ENCODE measurements around the gene HOXC10. TPM values are rescaled to one million over a fixed set of nuclear protein-coding genes. Genes with fewer than 3 reads are reported as not detected.

The HOXC10 gene
- total RNA-seq (ENCODE audit: low replicate concordance): 0.25 TPM in 1 of 2 replicates, not detected in the other

DNA sequence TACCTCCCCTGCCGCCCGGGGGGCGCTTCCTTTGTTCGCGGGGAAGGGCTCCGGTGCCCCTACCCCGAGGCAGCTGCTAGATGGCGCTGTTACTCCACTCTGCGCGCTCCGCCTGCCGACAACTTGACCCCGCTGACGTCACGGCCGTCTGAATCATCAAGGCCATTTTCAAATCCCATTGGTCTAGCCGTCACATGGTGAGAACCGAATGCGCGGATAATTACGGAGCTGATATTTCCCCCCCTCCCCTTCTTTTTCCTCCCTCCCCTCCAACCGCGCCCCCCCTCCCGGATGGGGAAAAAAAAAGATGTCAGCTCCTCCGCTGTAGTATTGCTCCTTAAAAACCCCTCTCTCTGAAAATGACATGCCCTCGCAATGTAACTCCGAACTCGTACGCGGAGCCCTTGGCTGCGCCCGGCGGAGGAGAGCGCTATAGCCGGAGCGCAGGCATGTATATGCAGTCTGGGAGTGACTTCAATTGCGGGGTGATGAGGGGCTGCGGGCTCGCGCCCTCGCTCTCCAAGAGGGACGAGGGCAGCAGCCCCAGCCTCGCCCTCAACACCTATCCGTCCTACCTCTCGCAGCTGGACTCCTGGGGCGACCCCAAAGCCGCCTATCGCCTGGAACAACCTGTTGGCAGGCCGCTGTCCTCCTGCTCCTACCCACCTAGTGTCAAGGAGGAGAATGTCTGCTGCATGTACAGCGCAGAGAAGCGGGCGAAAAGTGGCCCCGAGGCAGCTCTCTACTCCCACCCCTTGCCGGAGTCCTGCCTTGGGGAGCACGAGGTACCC, at the start of gene HOXC10:
HOXC10 (plus strand) TSS at position 246 of the 791 bp plus-strand sequence; CDS start at position 360, 114 bp downstream.
- peak within 1 kb of the TSS; percentile 35 for H3K4me3 ChIP-seq (ENCODE audit: low read depth, low read length)
- TF ChIP-seq CTCF (IDR thresholded peaks at IDR 0.05; ENCODE audit: insufficient read depth, low read length): peak; percentile 73
- peak; percentile 84 for DNase-seq (ENCODE audit: low read depth)

DNA sequence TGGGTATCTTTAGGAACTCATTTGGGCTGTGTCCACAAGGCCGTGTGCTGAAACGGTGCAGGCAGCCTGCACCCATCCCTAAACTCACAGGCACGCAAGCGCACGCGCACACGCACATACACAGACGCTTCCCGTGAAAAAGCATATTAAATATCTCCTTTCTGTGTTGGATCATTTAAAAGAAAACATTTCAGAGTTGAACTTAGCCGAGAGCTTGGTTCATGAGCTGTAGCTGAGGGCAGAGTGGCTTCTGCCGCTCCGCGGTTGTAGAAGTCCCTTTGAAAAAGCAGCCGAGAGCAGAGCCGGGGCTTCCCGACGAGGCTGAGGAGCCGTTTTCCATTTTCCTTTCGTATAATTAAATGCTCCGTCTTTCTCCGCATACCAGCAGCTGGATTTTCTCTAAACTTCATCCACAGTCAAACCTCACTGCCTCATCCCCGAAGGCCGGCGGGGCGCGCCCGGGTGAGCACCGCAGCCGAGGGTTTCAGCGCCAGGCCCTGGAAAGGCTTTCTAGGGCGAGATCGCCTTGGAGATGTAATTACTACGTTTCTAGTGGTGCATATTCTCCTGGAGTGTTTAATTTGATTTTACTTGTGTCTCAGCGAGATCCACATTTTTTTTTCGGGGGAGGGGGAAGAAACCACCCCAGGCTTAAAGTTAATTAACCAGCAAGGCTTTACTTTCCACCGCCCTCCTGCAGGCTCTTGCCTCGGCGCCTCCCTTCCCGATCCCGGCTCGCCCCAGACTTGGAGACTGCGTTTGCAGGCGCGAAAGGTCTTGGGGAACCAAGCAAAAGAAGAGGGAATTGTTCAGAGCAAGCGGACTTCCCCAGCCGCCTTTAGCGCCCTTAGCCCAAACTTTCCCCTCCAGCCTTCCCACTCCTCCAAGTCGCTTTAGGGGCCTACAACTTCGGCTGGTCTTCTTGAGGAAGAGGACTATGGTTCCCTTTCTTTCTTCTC, 49.3 kb upstream of the HOXC10 start:
- DNase-seq (ENCODE audit: low read depth): peak; percentile 8
- H3K4me3 ChIP-seq (ENCODE audit: low read depth, low read length): no peak overlapping the region
- TF ChIP-seq CTCF (IDR thresholded peaks at IDR 0.05; ENCODE audit: insufficient read depth, low read length): no peak

- H3K4me3 ChIP-seq (ENCODE audit: low read depth, low read length): no peak overlapping the region
- TF ChIP-seq CTCF (IDR thresholded peaks at IDR 0.05; ENCODE audit: insufficient read depth, low read length): no peak
- DNase-seq (ENCODE audit: low read depth): no peak
Observed at GRCh38 chr12:53937099-53937498, 47.8 kb upstream of the HOXC10 start.

DNA sequence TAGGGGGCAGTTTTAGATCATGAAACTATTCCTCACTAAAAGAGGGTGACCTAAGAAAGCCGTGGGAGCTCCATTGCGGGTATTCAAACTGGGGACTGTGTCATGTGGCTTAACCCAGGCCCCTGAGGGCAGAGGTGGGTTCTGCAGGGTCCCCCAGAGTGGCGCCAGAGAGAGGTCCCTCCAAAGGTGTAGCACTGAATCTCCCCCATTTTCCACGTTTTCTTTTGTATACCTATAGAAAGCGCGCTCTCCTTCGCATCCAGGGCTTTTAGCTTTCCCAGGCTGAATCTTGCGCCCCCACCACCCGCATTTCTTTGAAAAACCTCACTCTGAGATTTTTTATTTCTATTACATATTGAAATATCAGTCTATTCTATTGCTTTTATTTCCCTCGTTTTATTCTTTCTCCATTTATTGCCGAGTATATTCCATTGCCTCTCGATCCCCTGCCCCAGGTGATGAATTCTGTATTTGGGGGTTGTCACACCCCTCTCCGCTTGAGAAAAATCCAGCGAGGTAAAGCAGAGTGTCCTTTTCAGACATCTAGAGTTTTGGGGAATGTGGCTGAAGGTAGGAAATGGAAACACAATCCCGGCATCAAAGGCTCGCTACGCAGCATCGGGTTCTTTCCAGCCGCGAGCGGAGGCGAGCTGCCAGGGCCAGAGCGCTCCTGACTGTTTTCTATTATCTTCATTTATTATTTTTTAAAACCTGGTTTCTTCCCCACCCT, 47.2 kb upstream of the HOXC10 start:
- TF ChIP-seq CTCF (IDR thresholded peaks at IDR 0.05; ENCODE audit: insufficient read depth, low read length): no peak
- no peak overlapping the region for H3K4me3 ChIP-seq (ENCODE audit: low read depth, low read length)
- DNase-seq (ENCODE audit: low read depth): no peak

DNA sequence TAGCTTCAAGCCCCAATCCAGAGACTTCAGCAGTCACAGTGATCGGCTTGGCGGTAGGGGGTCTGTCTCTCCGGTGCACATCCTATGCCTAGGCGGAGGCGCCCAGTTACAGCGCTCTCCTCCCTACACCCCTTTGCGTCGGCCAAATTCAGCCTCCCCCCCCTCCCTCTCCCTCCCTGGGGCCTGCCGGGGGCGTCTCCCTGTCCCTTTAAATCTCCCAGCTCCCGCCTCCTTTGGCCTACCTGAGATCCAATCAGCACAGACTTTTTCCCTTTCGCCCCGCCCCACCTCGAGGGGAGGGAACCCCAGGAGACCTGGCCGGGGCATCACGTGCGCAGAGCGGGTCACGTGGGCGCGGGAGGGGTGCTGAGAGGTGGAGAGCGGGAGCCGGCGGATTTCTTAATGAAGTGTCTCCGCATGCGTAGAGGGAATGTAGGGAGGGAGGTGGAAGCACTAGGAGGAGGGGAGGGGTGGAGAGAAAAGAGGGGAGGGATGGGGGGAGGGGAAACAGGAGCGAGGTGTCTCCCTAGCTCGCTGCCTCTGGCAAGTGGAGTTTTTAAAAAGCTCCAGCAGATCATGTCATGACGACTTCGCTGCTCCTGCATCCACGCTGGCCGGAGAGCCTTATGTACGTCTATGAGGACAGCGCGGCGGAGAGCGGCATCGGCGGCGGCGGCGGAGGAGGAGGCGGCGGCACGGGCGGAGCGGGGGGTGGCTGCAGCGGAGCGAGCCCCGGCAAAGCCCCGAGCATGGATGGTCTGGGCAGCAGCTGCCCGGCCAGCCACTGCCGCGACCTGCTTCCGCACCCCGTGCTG, 46.4 kb upstream of the HOXC10 start, which contains the start of gene HOXC13:
HOXC13 (plus strand) TSS at position 506 of the 815 bp plus-strand sequence; CDS start at position 582, 76 bp downstream.
- DNase-seq (ENCODE audit: low read depth): peak; percentile 15
- TF ChIP-seq CTCF (IDR thresholded peaks at IDR 0.05; ENCODE audit: insufficient read depth, low read length): no peak
- no peak within 1 kb of the TSS for H3K4me3 ChIP-seq (ENCODE audit: low read depth, low read length)
